Endothelial cell of umbilical vein (primary cell): ENCODE results near the gene ARHGDIA. TPM values are rescaled to one million over a fixed set of nuclear protein-coding genes. Genes with fewer than 3 reads are reported as not detected.

Source experiments
- BruUV-seq: library from RNA; stranded (reverse); fragments of 400-500 nt; replicated peaks from 2 replicates; lab custom pipeline; 2021; lab: Mats Ljungman, UMichigan
- CTCF ChIA-PET: fragments of 300-600, 350-600 bp; sonication (Branson Sonifier 250); formaldehyde crosslinking; loops from one replicate; lab custom pipeline; 2021; ENCODE audit warnings: antibody characterized with exemption, inconsistent platforms; lab: Charles Lee
- POLR2A ChIA-PET: fragments of 300-600, 350-600 bp; sonication (Branson Sonifier 250); formaldehyde crosslinking; loops from one replicate; lab custom pipeline; 2021; ENCODE audit warnings: antibody characterized with exemption, inconsistent platforms; lab: Charles Lee
- DNase-seq: peaks from one replicate; pipeline ENCODE4 v3.0.0-alpha.2; 2011; ENCODE audit warnings: low read depth, low spot score
- FAIRE-seq: peaks from 2 replicates; lab custom pipeline; 2011; peaks lifted over from hg19 to GRCh38; lab: Jason Lieb, UNC
- H2AFZ ChIP-seq: 2 replicates; pipeline ENCODE4 v1.6.0; 2012; ENCODE audit warnings: low read depth, low read length, control low read depth, inconsistent platforms
- H3K27ac ChIP-seq: 2 replicates; pipeline ENCODE4 v1.5.1; 2011; ENCODE audit warnings: low read depth, mild to moderate bottlenecking, control low read depth, low read length, moderate library complexity; ENCODE audit not compliant: insufficient read depth
- H3K27me3 ChIP-seq, 2 experiments: 2 replicates each; pipeline versions ENCODE4 v1.6.0 to v1.6.1; 2011; ENCODE audit warnings: low read length in 2 of 2, mixed read lengths in 1 of 2; ENCODE audit not compliant: control insufficient read depth in 2 of 2, insufficient read depth in 2 of 2
- H3K36me3 ChIP-seq, 2 experiments: 2 replicates in 1 of 2; 3 replicates in 1 of 2; pipeline ENCODE4 v1.5.1; 2011; ENCODE audit warnings: low read length in 2 of 2, mild to moderate bottlenecking in 1 of 2, moderate library complexity in 1 of 2; ENCODE audit not compliant: control insufficient read depth in 2 of 2, insufficient read depth in 2 of 2; ENCODE audit errors: extremely low read depth in 1 of 2
- H3K4me1 ChIP-seq: 3 replicates; pipeline ENCODE4 v1.5.1; 2011; ENCODE audit warnings: mild to moderate bottlenecking, low read length; ENCODE audit not compliant: control insufficient read depth, insufficient read depth; ENCODE audit errors: extremely low read depth
- H3K4me2 ChIP-seq: 2 replicates; pipeline ENCODE4 v1.6.1; 2011; ENCODE audit warnings: low read length, control low read depth, mixed read lengths; ENCODE audit not compliant: insufficient read depth
- H3K4me3 ChIP-seq, 3 experiments: fragments of 200-600 bp in 1 of 3; sonication (generic), shearing (Covaris generic) in 1 of 3; replicated peaks in 1 of 3; 2 replicates each; pipeline ENCODE4 v1.5.1; 2011 to 2016; ENCODE audit warnings: control low read depth in 3 of 3, low read length in 3 of 3, mild to moderate bottlenecking in 2 of 3, inconsistent platforms in 1 of 3, low read depth in 1 of 3, moderate library complexity in 1 of 3; ENCODE audit not compliant: insufficient read depth in 1 of 3
- H3K79me2 ChIP-seq: 2 replicates; pipeline ENCODE4 v1.6.0; 2012; ENCODE audit warnings: low read length, inconsistent platforms; ENCODE audit not compliant: control insufficient read depth, insufficient read depth
- H3K9ac ChIP-seq: replicated peaks from 2 replicates; pipeline ENCODE3; 2011; ENCODE audit warnings: low read length, control low read depth; ENCODE audit not compliant: insufficient read depth; ENCODE audit errors: extremely low read depth
- H3K9me1 ChIP-seq: replicated peaks from 3 replicates; pipeline ENCODE4 v1.6.0; 2011; ENCODE audit warnings: mild to moderate bottlenecking, low read length; ENCODE audit not compliant: control insufficient read depth, insufficient read depth; ENCODE audit errors: extremely low read depth
- H3K9me3 ChIP-seq: replicated peaks from 2 replicates; pipeline ENCODE4 v1.5.1; 2012; ENCODE audit warnings: low read length, inconsistent platforms; ENCODE audit not compliant: control insufficient read depth, insufficient read depth
- H4K20me1 ChIP-seq: replicated peaks from 2 replicates; pipeline ENCODE3; 2011; ENCODE audit warnings: mild to moderate bottlenecking, low read length; ENCODE audit not compliant: control insufficient read depth, insufficient read depth; ENCODE audit errors: extremely low read depth
- EZH2 ChIP-seq: IDR thresholded peaks from 2 replicates; pipeline ENCODE4 v1.6.1; 2012; ENCODE audit warnings: borderline replicate concordance, low read depth, mild to moderate bottlenecking, moderate library complexity, low read length, inconsistent platforms; ENCODE audit not compliant: severe bottlenecking
- FOS ChIP-seq: IDR thresholded peaks from 2 replicates; pipeline ENCODE4 v1.6.1; 2011; ENCODE audit warnings: mild to moderate bottlenecking, low read length, moderate library complexity, borderline replicate concordance; ENCODE audit not compliant: insufficient read depth
- GATA2 ChIP-seq: IDR thresholded peaks from 2 replicates; pipeline ENCODE4 v1.7.0; 2011; ENCODE audit warnings: low read depth, mild to moderate bottlenecking, moderate library complexity, mixed read lengths, low read length; ENCODE audit not compliant: insufficient read length, insufficient read depth
- JUN ChIP-seq: IDR thresholded peaks from 2 replicates; pipeline ENCODE4 v1.6.1; 2011; ENCODE audit warnings: borderline replicate concordance, low read depth; ENCODE audit not compliant: insufficient read length, insufficient read depth
- MYC ChIP-seq: IDR thresholded peaks from one replicate; pipeline ENCODE4 v1.6.1; 2011; ENCODE audit warnings: mild to moderate bottlenecking, low read depth, low read length
- POLR2A ChIP-seq: IDR thresholded peaks from 2 replicates; pipeline ENCODE4 v1.6.1; 2012; ENCODE audit warnings: low read depth, mild to moderate bottlenecking, control low read depth, low read length
- POLR2AphosphoS5 ChIP-seq: IDR thresholded peaks from 2 replicates; pipeline ENCODE4 v1.6.1; 2012; ENCODE audit warnings: low read depth, mild to moderate bottlenecking, control low read depth, low read length, moderate library complexity; ENCODE audit not compliant: insufficient read depth
- dilution Hi-C: fragments of 300-500 bp; cut with MboI; formaldehyde crosslinking; loops from one replicate; pipeline ENCODE4 v1.15.0; 2019; ENCODE audit warnings: low sequenced_read_pairs; ENCODE audit not compliant: extremely low pct_ligation_motif_present
- intact Hi-C: fragments of 100-400 bp; cut with micrococcal nuclease; formaldehyde crosslinking; loops from one replicate; pipeline ENCODE4 v1.10.0; 2022
- polyA plus RNA-seq, 4 experiments: library from polyadenylated mRNA; depleted of rRNA in 3 of 4; stranded (reverse) in 3 of 4; unstranded in 1 of 4; fragments of >200 nt; gene quantifications; 2 replicates each; pipeline versions ENCODE4 v1.2.1 to v1.2.3, GENCODE V29; 2011 to 2012; ENCODE audit warnings: missing spikeins in 1 of 4
- total RNA-seq: library from RNA; stranded (reverse); gene quantifications from 2 replicates; pipeline ENCODE4 v1.2.3, GENCODE V29; 2021
- TF ChIP-seq, protein P1 (sequence below), 2 donors: IDR thresholded peaks; 1 replicate in 1 of 2; 2 replicates in 1 of 2; pipeline ENCODE4 v1.5.1; 2011; ENCODE audit warnings: low read length in 2 of 2, mild to moderate bottlenecking in 2 of 2, moderate library complexity in 2 of 2, control low read depth in 1 of 2, inconsistent platforms in 1 of 2, low read depth in 1 of 2; ENCODE audit not compliant: insufficient read depth in 1 of 2; ENCODE audit errors: extremely low read depth in 1 of 2
- TF ChIP-seq, protein P2 (sequence below): IDR thresholded peaks from 2 replicates; pipeline ENCODE4 v1.6.1; 2011; ENCODE audit not compliant: insufficient read depth, insufficient read length

ARHGDIA gene
- total and polyA plus RNA-seq, 2 donors (not counting 3 experiments of a cell fraction or from before 2014, with no cell fraction given), result 358 to 645 TPM

DNA sequence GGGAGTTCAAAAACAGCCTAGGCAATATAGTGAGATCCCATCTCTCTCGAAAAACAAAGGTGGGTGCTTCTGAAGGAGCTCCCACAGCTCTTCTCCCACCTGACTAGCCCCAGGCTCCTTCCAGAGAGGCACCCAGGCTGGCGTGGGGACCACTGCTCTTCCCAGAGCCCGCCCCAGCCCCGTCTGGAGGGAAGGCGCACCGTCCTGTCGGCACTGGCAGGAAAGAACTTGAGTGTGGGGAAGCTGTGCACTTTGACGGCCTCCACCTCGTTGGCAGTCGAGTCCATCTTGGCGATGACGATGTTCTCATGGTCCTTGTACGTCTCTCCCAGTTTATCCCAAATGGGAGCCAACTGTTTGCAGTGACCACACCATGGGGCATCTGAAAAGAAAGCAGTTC lies 25.8 kb downstream of the ARHGDIA start:
- no peak for FAIRE-seq
- no peak overlapping the region for H3K4me2 ChIP-seq
- CTCF ChIA-PET, result interaction anchor here (1.3 kb wide), 1 partner anchor 24 kb away, joined by 3 read pairs; no protein-coding TSS in a partner anchor
- H3K4me3 ChIP-seq, result no peak overlapping the region
- no peak overlapping the region for H2AFZ ChIP-seq
- peaks cover 24 to 52% of the 10 kb centered on the region in 2 experiments for H3K36me3 ChIP-seq
- no peaks in the 10 kb centered on the region for H4K20me1 ChIP-seq
- no peaks in the 10 kb centered on the region for H3K79me2 ChIP-seq
- no peak overlapping the region for H3K9ac ChIP-seq
- dilution Hi-C loops (no loop called here), intact Hi-C loops (no loop called here)
- H3K4me1 ChIP-seq, result no peaks in the 10 kb centered on the region
- POLR2A ChIA-PET, result no interaction called here
- H3K27me3 ChIP-seq, result no peaks in the 10 kb centered on the region
- TF ChIP-seq, protein P1, sequence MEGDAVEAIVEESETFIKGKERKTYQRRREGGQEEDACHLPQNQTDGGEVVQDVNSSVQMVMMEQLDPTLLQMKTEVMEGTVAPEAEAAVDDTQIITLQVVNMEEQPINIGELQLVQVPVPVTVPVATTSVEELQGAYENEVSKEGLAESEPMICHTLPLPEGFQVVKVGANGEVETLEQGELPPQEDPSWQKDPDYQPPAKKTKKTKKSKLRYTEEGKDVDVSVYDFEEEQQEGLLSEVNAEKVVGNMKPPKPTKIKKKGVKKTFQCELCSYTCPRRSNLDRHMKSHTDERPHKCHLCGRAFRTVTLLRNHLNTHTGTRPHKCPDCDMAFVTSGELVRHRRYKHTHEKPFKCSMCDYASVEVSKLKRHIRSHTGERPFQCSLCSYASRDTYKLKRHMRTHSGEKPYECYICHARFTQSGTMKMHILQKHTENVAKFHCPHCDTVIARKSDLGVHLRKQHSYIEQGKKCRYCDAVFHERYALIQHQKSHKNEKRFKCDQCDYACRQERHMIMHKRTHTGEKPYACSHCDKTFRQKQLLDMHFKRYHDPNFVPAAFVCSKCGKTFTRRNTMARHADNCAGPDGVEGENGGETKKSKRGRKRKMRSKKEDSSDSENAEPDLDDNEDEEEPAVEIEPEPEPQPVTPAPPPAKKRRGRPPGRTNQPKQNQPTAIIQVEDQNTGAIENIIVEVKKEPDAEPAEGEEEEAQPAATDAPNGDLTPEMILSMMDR (IDR thresholded peaks at IDR 0.05; ENCODE audit: extremely low read depth in 1 of 2, insufficient read depth in 1 of 2, low read depth in 1 of 2, low read length in 2 of 2), result no peak
- TF ChIP-seq MYC (no peak), POLR2AphosphoS5 (no peak), POLR2A (no peak), GATA2 (no peak), EZH2 (no peak), JUN (no peak), FOS (no peak)
- TF ChIP-seq, protein P2, sequence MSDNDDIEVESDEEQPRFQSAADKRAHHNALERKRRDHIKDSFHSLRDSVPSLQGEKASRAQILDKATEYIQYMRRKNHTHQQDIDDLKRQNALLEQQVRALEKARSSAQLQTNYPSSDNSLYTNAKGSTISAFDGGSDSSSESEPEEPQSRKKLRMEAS, result no peak
- no peak overlapping the region for H3K27ac ChIP-seq
- H3K9me3 ChIP-seq, result no peaks in the 10 kb centered on the region
- H3K9me1 ChIP-seq, result no peaks in the 10 kb centered on the region
- no peak for DNase-seq
- no TSS peak for BruUV-seq
